Calu3 (cell line): ENCODE results near the gene RERE. TPM values are rescaled to one million over a fixed set of nuclear protein-coding genes. Genes with fewer than 3 reads are reported as not detected.

ENCODE experiments used
- BruUV-seq: library from RNA; stranded (reverse); fragments of 400-500 nt; replicated peaks from 2 replicates; lab custom pipeline; 2021; lab: Mats Ljungman, UMichigan
- CTCF ChIA-PET: fragments of 300-600 bp; sonication (Branson Sonifier 250); formaldehyde crosslinking; loops from one replicate; lab custom pipeline; 2022; ENCODE audit warnings: antibody characterized with exemption; lab: Charles Lee
- DNase-seq: peaks from one replicate; pipeline ENCODE4 v3.0.0; 2022
- H3K27ac Mint-ChIP-seq: one replicate; pipeline ENCODE4 v1.8.0; 2022; ENCODE audit warnings: mixed read lengths; ENCODE audit not compliant: unreplicated experiment
- H3K27me3 Mint-ChIP-seq: one replicate; pipeline ENCODE4 v1.8.0; 2022; ENCODE audit warnings: mixed read lengths; ENCODE audit not compliant: unreplicated experiment
- H3K36me3 Mint-ChIP-seq: one replicate; pipeline ENCODE4 v1.8.0; 2022; ENCODE audit warnings: mild to moderate bottlenecking, moderate library complexity, mixed read lengths; ENCODE audit not compliant: insufficient read depth, unreplicated experiment
- H3K4me1 Mint-ChIP-seq: one replicate; pipeline ENCODE4 v1.8.0; 2022; ENCODE audit warnings: mild to moderate bottlenecking, low read depth, mixed read lengths; ENCODE audit not compliant: unreplicated experiment
- H3K4me3 Mint-ChIP-seq: one replicate; pipeline ENCODE4 v1.8.0; 2022; ENCODE audit warnings: mild to moderate bottlenecking, low read depth, moderate library complexity, mixed read lengths; ENCODE audit not compliant: unreplicated experiment
- H3K9me3 Mint-ChIP-seq: one replicate; pipeline ENCODE4 v1.8.0; 2022; ENCODE audit warnings: low read depth, mixed read lengths; ENCODE audit not compliant: unreplicated experiment
- CTCF ChIP-seq: fragments of 200-600 bp; IDR thresholded peaks from one replicate; pipeline ENCODE4 v1.8.0; 2022; ENCODE audit warnings: antibody characterized with exemption; ENCODE audit not compliant: unreplicated experiment
- intact Hi-C: fragments of 100-400 bp; cut with micrococcal nuclease; formaldehyde crosslinking; loops from one replicate; pipeline ENCODE4 v1.10.0; 2022; ENCODE audit not compliant: unreplicated experiment
- total RNA-seq: library from RNA; stranded (reverse); gene quantifications from 2 replicates; pipeline ENCODE4 v1.2.3, GENCODE V29; 2022

The RERE gene
- total RNA-seq, 1 experiment from 2014 or later: 45.9 TPM

- Mint-ChIP-seq H3K27ac (no peak overlapping the region), H3K27me3 (no peaks in the 10 kb centered on the region), H3K4me3 (no peak overlapping the region), H3K4me1 (peaks cover 12% of the 10 kb centered on the region), H3K9me3 (no peaks in the 10 kb centered on the region), H3K36me3 (no peaks in the 10 kb centered on the region)
- CTCF ChIA-PET: no interaction called here
- intact Hi-C loops: no loop called here
- no peak for TF ChIP-seq CTCF
- DNase-seq: no peak
- BruUV-seq: no TSS peak
Measured at GRCh38 chr1:8339203-8339600, 478.2 kb downstream of the RERE start.

GRCh38 chr1:8338526-8339202 is 478.8 kb downstream of the RERE start:
- no TSS peak for BruUV-seq
- Mint-ChIP-seq H3K4me1 (peaks cover 9% of the 10 kb centered on the region), H3K4me3 (no peak overlapping the region), H3K36me3 (no peaks in the 10 kb centered on the region), H3K27me3 (no peaks in the 10 kb centered on the region), H3K9me3 (no peaks in the 10 kb centered on the region), H3K27ac (no peak overlapping the region)
- TF ChIP-seq CTCF: no peak
- intact Hi-C loops: no loop called here
- no peak for DNase-seq
- CTCF ChIA-PET: no interaction called here

DNA sequence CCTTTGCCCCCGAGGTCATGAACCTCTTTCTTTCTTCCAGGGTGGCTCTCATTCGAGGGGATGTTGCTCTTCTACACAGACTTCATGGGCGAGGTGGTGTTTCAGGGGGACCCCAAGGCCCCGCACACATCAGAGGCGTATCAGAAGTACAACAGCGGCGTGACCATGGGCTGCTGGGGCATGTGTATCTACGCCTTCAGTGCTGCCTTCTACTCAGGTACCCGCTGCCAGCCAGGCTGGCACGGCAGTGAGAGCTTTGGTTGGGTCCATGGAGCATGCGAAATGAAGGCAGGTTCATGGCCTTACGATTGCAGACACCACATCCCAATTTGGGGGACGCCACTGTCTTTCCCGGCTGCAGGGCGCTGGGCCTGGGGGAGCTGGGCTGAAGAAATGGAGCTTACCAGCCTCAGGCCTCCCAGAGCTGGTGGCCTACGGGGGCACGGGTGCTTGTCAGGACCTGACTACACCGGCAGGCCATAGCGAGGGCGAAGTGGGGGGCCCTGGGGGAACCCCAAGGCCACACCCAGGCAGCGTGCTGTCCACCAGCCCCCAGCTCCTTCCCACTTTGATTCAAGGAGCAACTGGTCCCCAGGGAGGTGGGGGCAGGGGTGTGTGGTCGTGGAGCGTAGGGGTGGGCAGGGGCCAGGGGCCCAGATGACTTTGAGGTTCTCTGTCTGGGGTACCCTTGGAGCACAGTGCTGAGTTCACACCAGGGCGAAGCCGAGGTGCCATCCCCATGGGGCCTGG is 479.5 kb downstream of the RERE start:
- CTCF ChIA-PET: interaction anchor here (0.6 to 0.7 kb wide), 2 partner anchors 22 to 906 kb away, joined by 4 read pairs; no protein-coding TSS in a partner anchor
- TF ChIP-seq CTCF: no peak
- H3K4me3 Mint-ChIP-seq: no peak overlapping the region

DNA sequence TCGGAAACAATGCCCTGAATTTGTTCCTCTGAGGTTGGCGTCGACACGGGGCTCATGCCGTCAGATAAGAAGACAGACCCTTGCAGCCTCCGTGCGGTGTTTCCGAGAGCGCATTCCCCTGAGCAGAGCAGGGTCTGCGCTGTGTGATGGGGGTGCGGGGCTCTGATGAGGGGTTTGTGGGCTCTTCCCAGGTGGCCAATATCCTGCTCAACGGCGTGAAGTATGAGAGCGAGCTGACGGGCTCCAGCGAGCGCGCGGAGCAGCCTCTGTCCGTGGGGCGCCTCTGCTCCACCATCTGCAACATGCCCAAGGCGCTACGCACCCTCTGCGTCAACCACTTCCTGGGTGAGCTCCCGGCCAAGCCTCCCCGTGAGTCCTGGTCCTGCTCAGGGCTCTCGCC is 482.2 kb downstream of the RERE start:
- H3K4me3 Mint-ChIP-seq: no peak overlapping the region
- no peaks in the 10 kb centered on the region for H3K4me1 Mint-ChIP-seq
- no peaks in the 10 kb centered on the region for H3K27me3 Mint-ChIP-seq
- no peaks in the 10 kb centered on the region for H3K9me3 Mint-ChIP-seq
- intact Hi-C loops: no loop called here
- CTCF ChIA-PET: no interaction called here
- no peak for DNase-seq
- no peak overlapping the region for H3K27ac Mint-ChIP-seq
- no TSS peak for BruUV-seq
- no peak for TF ChIP-seq CTCF
- no peaks in the 10 kb centered on the region for H3K36me3 Mint-ChIP-seq

More for the DNA sequence above, 479.5 kb downstream of the RERE start:
- Mint-ChIP-seq H3K27ac (no peak overlapping the region), H3K4me1 (peaks cover 2% of the 10 kb centered on the region), H3K9me3 (no peaks in the 10 kb centered on the region), H3K36me3 (no peaks in the 10 kb centered on the region), H3K27me3 (no peaks in the 10 kb centered on the region)
- BruUV-seq: no TSS peak
- intact Hi-C loops: no loop called here
- no peak for DNase-seq
